Mesendoderm (in vitro differentiated cells): ENCODE results near the gene RERE.
"Not testable (repeated sequence)": the region's sequence is repeated elsewhere in the genome, so short reads cannot be mapped to it uniquely, and the experiment has no call there.

Experiments
- DNase-seq: peaks from one replicate; pipeline ENCODE4 v3.0.0; 2013
- H2AK5ac ChIP-seq: 2 replicates; pipeline ENCODE4 v1.6.1; 2013; ENCODE audit warnings: low read length, inconsistent platforms
- H2BK120ac ChIP-seq: 2 replicates; pipeline ENCODE4 v1.6.1; 2013; ENCODE audit warnings: low read depth, mild to moderate bottlenecking, low read length, moderate library complexity, mixed read lengths
- H2BK15ac ChIP-seq: replicated peaks from 2 replicates; pipeline ENCODE4 v1.6.1; 2013; ENCODE audit warnings: low read depth, mild to moderate bottlenecking, moderate library complexity
- H2BK5ac ChIP-seq: 2 replicates; pipeline ENCODE4 v1.6.1; 2013; ENCODE audit warnings: low read length, inconsistent platforms
- H3K18ac ChIP-seq: 2 replicates; pipeline ENCODE4 v1.6.1; 2013; ENCODE audit warnings: mild to moderate bottlenecking, low read length, mixed read lengths
- H3K23ac ChIP-seq: one replicate; pipeline ENCODE4 v1.6.1; 2013; ENCODE audit warnings: low read length
- H3K27ac ChIP-seq: 2 replicates; pipeline ENCODE4 v1.5.1; 2013; ENCODE audit warnings: low read depth, mild to moderate bottlenecking, inconsistent platforms, low read length, moderate library complexity
- H3K27me3 ChIP-seq: 2 replicates; pipeline ENCODE4 v1.6.1; 2013; ENCODE audit warnings: low read length, control low read depth, mild to moderate bottlenecking, inconsistent platforms; ENCODE audit not compliant: insufficient read depth, poor library complexity
- H3K36me3 ChIP-seq: 2 replicates; pipeline ENCODE4 v1.6.1; 2013; ENCODE audit warnings: low read length, inconsistent platforms; ENCODE audit not compliant: control insufficient read depth, insufficient read depth
- H3K4ac ChIP-seq: one replicate; pipeline ENCODE4 v1.6.1; 2013; ENCODE audit warnings: low read depth, mild to moderate bottlenecking, low read length, moderate library complexity
- H3K4me1 ChIP-seq: 2 replicates; pipeline ENCODE4 v1.6.1; 2013; ENCODE audit warnings: low read depth, low read length, inconsistent platforms; ENCODE audit not compliant: control insufficient read depth
- H3K4me2 ChIP-seq: 2 replicates; pipeline ENCODE4 v1.6.1; 2013; ENCODE audit warnings: low read length
- H3K4me3 ChIP-seq: 2 replicates; pipeline ENCODE4 v1.5.1; 2013; ENCODE audit warnings: mild to moderate bottlenecking, low read length
- H3K56ac ChIP-seq: one replicate; pipeline ENCODE4 v1.6.1; 2013; ENCODE audit warnings: low read length
- H3K79me1 ChIP-seq: 2 replicates; pipeline ENCODE4 v1.6.1; 2013; ENCODE audit warnings: low read length, inconsistent platforms
- H3K79me2 ChIP-seq: 2 replicates; pipeline ENCODE4 v1.6.1; 2013; ENCODE audit warnings: mild to moderate bottlenecking, low read length; ENCODE audit not compliant: control insufficient read depth, insufficient read depth
- H3K9ac ChIP-seq: 2 replicates; pipeline ENCODE4 v1.6.1; 2013; ENCODE audit warnings: low read length, inconsistent platforms
- H4K5ac ChIP-seq: one replicate; pipeline ENCODE4 v1.6.1; 2013; ENCODE audit warnings: low read length
- H4K8ac ChIP-seq: one replicate; pipeline ENCODE4 v1.6.1; 2013; ENCODE audit warnings: low read depth, mild to moderate bottlenecking, control low read depth, low read length, moderate library complexity
- WGBS: extraction: QIAGEN DNeasy Blood & Tissue Kit; methylation state at CpG from one replicate; pipeline ENCODE4 v1.1.7; 2013; ENCODE audit warnings: low lambda C conversion rate, missing lambda C conversion rate; ENCODE audit not compliant: insufficient coverage; ENCODE audit errors: extremely low coverage; 5-methylcytosine and 5-hydroxymethylcytosine counted together

Gene RERE

GRCh38 chr1:8699679-8700078, 117.8 kb downstream of the RERE start:
- Histone ChIP-seq H2AK5ac (no peak overlapping the region), H3K27me3 (no peaks in the 10 kb centered on the region), H3K79me2 (peaks cover 62% of the 10 kb centered on the region), H3K79me1 (peaks cover 4% of the 10 kb centered on the region), H2BK15ac (no peak overlapping the region), H4K5ac (no peak overlapping the region), H3K18ac (no peak overlapping the region), H3K27ac (no peak overlapping the region), H3K4me3 (no peak overlapping the region), H3K4me1 (peaks cover 3% of the 10 kb centered on the region), H2BK5ac (no peak overlapping the region), H3K23ac (no peak overlapping the region), H3K56ac (no peak overlapping the region), H3K9ac (no peak overlapping the region), H3K36me3 (no peaks in the 10 kb centered on the region), H3K4ac (no peak overlapping the region), H2BK120ac (no peak overlapping the region), H3K4me2 (no peak overlapping the region), H4K8ac (peak overlapping the region; percentile 39)
- WGBS: no CpG with 5 or more reads among the region's 7 CpGs
- DNase-seq: no peak

- Histone ChIP-seq H3K9ac (no peak overlapping the region), H3K79me1 (peaks cover 4% of the 10 kb centered on the region), H3K56ac (no peak overlapping the region), H2BK15ac (no peak overlapping the region), H3K27me3 (no peaks in the 10 kb centered on the region), H3K18ac (no peak overlapping the region), H3K4ac (no peak overlapping the region), H4K8ac (no peak overlapping the region), H3K4me1 (peaks cover 3% of the 10 kb centered on the region), H3K36me3 (no peaks in the 10 kb centered on the region), H4K5ac (no peak overlapping the region), H3K79me2 (peaks cover 69% of the 10 kb centered on the region), H3K23ac (no peak overlapping the region), H2BK5ac (no peak overlapping the region), H3K4me2 (no peak overlapping the region), H3K27ac (no peak overlapping the region), H2BK120ac (no peak overlapping the region), H2AK5ac (no peak overlapping the region), H3K4me3 (no peak overlapping the region)
- no peak for DNase-seq
- no CpG with 5 or more reads among the region's 3 CpGs for WGBS
Measured at GRCh38 chr1:8698937-8699447, 118.4 kb downstream of the RERE start.

GRCh38 chr1:8698012-8698630, 119.3 kb downstream of the RERE start:
- Histone ChIP-seq H4K8ac (peak overlapping the region; percentile 5), H3K27me3 (no peaks in the 10 kb centered on the region), H3K36me3 (no peaks in the 10 kb centered on the region), H2BK15ac (no peak overlapping the region), H3K4me2 (no peak overlapping the region), H2BK5ac (no peak overlapping the region), H2BK120ac (no peak overlapping the region), H3K4me3 (no peak overlapping the region), H4K5ac (no peak overlapping the region), H3K27ac (no peak overlapping the region), H2AK5ac (no peak overlapping the region), H3K79me2 (peaks cover 74% of the 10 kb centered on the region), H3K9ac (no peak overlapping the region), H3K79me1 (peaks cover 4% of the 10 kb centered on the region), H3K18ac (no peak overlapping the region), H3K56ac (no peak overlapping the region), H3K23ac (no peak overlapping the region), H3K4ac (no peak overlapping the region), H3K4me1 (peaks cover 3% of the 10 kb centered on the region)
- WGBS: no CpG with 5 or more reads among the region's 3 CpGs
- no peak for DNase-seq

- H4K8ac ChIP-seq, H3K4me2 ChIP-seq, H3K9ac ChIP-seq, H3K4me3 ChIP-seq, H2AK5ac ChIP-seq, H3K56ac ChIP-seq, H2BK15ac ChIP-seq, H2BK120ac ChIP-seq, H3K4ac ChIP-seq, H3K23ac ChIP-seq, H4K5ac ChIP-seq, H3K36me3 ChIP-seq, H2BK5ac ChIP-seq, H3K4me1 ChIP-seq, H3K79me1 ChIP-seq, DNase-seq, H3K27ac ChIP-seq, H3K27me3 ChIP-seq, H3K18ac ChIP-seq: not testable (repeated sequence)
- peaks cover 74% of the 10 kb centered on the region for H3K79me2 ChIP-seq
- no CpG with 5 or more reads among the region's 4 CpGs for WGBS
Measured at GRCh38 chr1:8695442-8695841, 122.0 kb downstream of the RERE start.

- no peak overlapping the region for H3K18ac ChIP-seq
- no peak overlapping the region for H3K56ac ChIP-seq
- H2AK5ac ChIP-seq: no peak overlapping the region
- H3K36me3 ChIP-seq: no peaks in the 10 kb centered on the region
- H2BK15ac ChIP-seq: no peak overlapping the region
- H4K5ac ChIP-seq: no peak overlapping the region
- H3K79me1 ChIP-seq: peaks cover 7% of the 10 kb centered on the region
- no CpG with 5 or more reads among the region's 3 CpGs for WGBS
- H3K4me2 ChIP-seq: no peak overlapping the region
- H3K23ac ChIP-seq: no peak overlapping the region
- no peaks in the 10 kb centered on the region for H3K27me3 ChIP-seq
- peaks cover 73% of the 10 kb centered on the region for H3K79me2 ChIP-seq
- H2BK5ac ChIP-seq: no peak overlapping the region
- H3K4ac ChIP-seq: no peak overlapping the region
- H3K4me1 ChIP-seq: no peaks in the 10 kb centered on the region
- H3K9ac ChIP-seq: no peak overlapping the region
- H4K8ac ChIP-seq: no peak overlapping the region
- no peak overlapping the region for H3K27ac ChIP-seq
- H3K4me3 ChIP-seq: no peak overlapping the region
- no peak overlapping the region for H2BK120ac ChIP-seq
- no peak for DNase-seq
Measured at GRCh38 chr1:8693107-8693506, 124.3 kb downstream of the RERE start.

GRCh38 chr1:8691662-8692061, 125.8 kb downstream of the RERE start:
- Histone ChIP-seq H3K23ac (no peak overlapping the region), H3K27me3 (no peaks in the 10 kb centered on the region), H3K27ac (no peak overlapping the region), H3K9ac (no peak overlapping the region), H2BK120ac (no peak overlapping the region), H3K36me3 (no peaks in the 10 kb centered on the region), H3K18ac (no peak overlapping the region), H4K5ac (no peak overlapping the region), H3K4me3 (no peak overlapping the region), H4K8ac (no peak overlapping the region), H2AK5ac (no peak overlapping the region), H2BK15ac (no peak overlapping the region), H3K4me1 (no peaks in the 10 kb centered on the region), H2BK5ac (no peak overlapping the region), H3K79me2 (peaks cover 76% of the 10 kb centered on the region), H3K4me2 (no peak overlapping the region), H3K4ac (no peak overlapping the region), H3K79me1 (peaks cover 7% of the 10 kb centered on the region), H3K56ac (no peak overlapping the region)
- no peak for DNase-seq
- WGBS: no CpG with 5 or more reads among the region's 1 CpG
